Neuronal stem cell (in vitro differentiated cells): ENCODE data around the gene ALPP.

ENCODE experiments used
- DNase-seq: peaks from one replicate; pipeline ENCODE4 v3.0.0-alpha.2; 2013; ENCODE audit warnings: low spot score
- H2AFZ ChIP-seq: one replicate; pipeline ENCODE4 v1.6.1; 2013; ENCODE audit warnings: mild to moderate bottlenecking, low read length, inconsistent platforms
- H2AK5ac ChIP-seq: 2 replicates; pipeline ENCODE4 v1.6.1; 2013; ENCODE audit warnings: low read depth, mild to moderate bottlenecking, inconsistent platforms, low read length, moderate library complexity, mixed read lengths
- H2BK120ac ChIP-seq: 2 replicates; pipeline ENCODE4 v1.6.1; 2013; ENCODE audit warnings: low read depth, mild to moderate bottlenecking, inconsistent platforms, low read length, moderate library complexity, mixed read lengths
- H2BK12ac ChIP-seq: one replicate; pipeline ENCODE4 v1.6.1; 2013; ENCODE audit warnings: low read length, inconsistent platforms
- H2BK15ac ChIP-seq: 2 replicates; pipeline ENCODE4 v1.6.1; 2013; ENCODE audit warnings: mild to moderate bottlenecking, low read length, inconsistent platforms, mixed read lengths
- H2BK5ac ChIP-seq: one replicate; pipeline ENCODE4 v1.6.1; 2013; ENCODE audit warnings: inconsistent platforms, mild to moderate bottlenecking, low read length, moderate library complexity
- H3K14ac ChIP-seq: one replicate; pipeline ENCODE4 v1.6.1; 2013; ENCODE audit warnings: low read length, inconsistent platforms
- H3K18ac ChIP-seq: 2 replicates; pipeline ENCODE4 v1.6.1; 2013; ENCODE audit warnings: low read length, inconsistent platforms
- H3K23ac ChIP-seq: 2 replicates; pipeline ENCODE4 v1.6.1; 2013; ENCODE audit warnings: low read depth, mild to moderate bottlenecking, mixed read lengths, low read length, inconsistent platforms; ENCODE audit not compliant: poor library complexity
- H3K27ac ChIP-seq: replicated peaks from 3 replicates; pipeline ENCODE4 v1.5.1; 2013; ENCODE audit warnings: low read length, inconsistent platforms
- H3K27me3 ChIP-seq, 3 experiments: 2 replicates each; pipeline ENCODE4 v1.6.1; 2013; ENCODE audit warnings: low read length in 3 of 3, mild to moderate bottlenecking in 2 of 3, inconsistent platforms in 1 of 3, low read depth in 1 of 3, mixed read lengths in 1 of 3, moderate library complexity in 1 of 3; ENCODE audit not compliant: control insufficient read depth in 3 of 3, insufficient read depth in 3 of 3
- H3K36me3 ChIP-seq, 2 donors: replicated peaks in 1 of 2; 2 replicates each; pipeline ENCODE4 v1.6.1; 2013; ENCODE audit warnings: low read length in 2 of 2; ENCODE audit not compliant: control insufficient read depth in 2 of 2, insufficient read depth in 2 of 2
- H3K4ac ChIP-seq: 2 replicates; pipeline ENCODE4 v1.6.1; 2013; ENCODE audit warnings: inconsistent platforms, mild to moderate bottlenecking, low read length, moderate library complexity
- H3K4me1 ChIP-seq, 2 donors: 1 replicate in 1 of 2; 2 replicates in 1 of 2; pipeline ENCODE4 v1.6.1; 2013; ENCODE audit warnings: low read length in 2 of 2, low read depth in 1 of 2; ENCODE audit not compliant: control insufficient read depth in 2 of 2, insufficient read depth in 1 of 2
- H3K4me2 ChIP-seq: one replicate; pipeline ENCODE4 v1.6.1; 2013; ENCODE audit warnings: mild to moderate bottlenecking, low read length, inconsistent platforms; ENCODE audit not compliant: insufficient read depth, poor library complexity, severe bottlenecking
- H3K4me3 ChIP-seq, 2 donors: 2 replicates each; pipeline ENCODE4 v1.5.1; 2013; ENCODE audit warnings: low read length in 2 of 2, mild to moderate bottlenecking in 2 of 2, inconsistent platforms in 1 of 2, moderate library complexity in 1 of 2
- H3K79me1 ChIP-seq: one replicate; pipeline ENCODE4 v1.6.1; 2013; ENCODE audit warnings: low read depth, mild to moderate bottlenecking, inconsistent platforms, low read length, moderate library complexity
- H3K9ac ChIP-seq: one replicate; pipeline ENCODE4 v1.6.1; 2013; ENCODE audit warnings: mild to moderate bottlenecking, low read depth, low read length, inconsistent platforms; ENCODE audit not compliant: poor library complexity
- H3K9me3 ChIP-seq, 2 donors: replicated peaks in 1 of 2; 2 replicates each; pipeline versions ENCODE3 to v1.6.1; 2013; ENCODE audit warnings: low read length in 2 of 2, mild to moderate bottlenecking in 2 of 2, inconsistent platforms in 1 of 2, low read depth in 1 of 2, mixed read lengths in 1 of 2, moderate library complexity in 1 of 2; ENCODE audit not compliant: control insufficient read depth in 2 of 2, insufficient read depth in 1 of 2
- H4K8ac ChIP-seq: one replicate; pipeline ENCODE4 v1.6.1; 2013; ENCODE audit warnings: low read depth, mild to moderate bottlenecking, inconsistent platforms, low read length, moderate library complexity
- H4K91ac ChIP-seq: one replicate; pipeline ENCODE4 v1.6.1; 2013; ENCODE audit warnings: low read length, low read depth, mild to moderate bottlenecking, inconsistent platforms; ENCODE audit not compliant: poor library complexity
- WGBS, 2 donors: extraction: QIAGEN DNeasy Blood & Tissue Kit; methylation state at CpG; one replicate each; pipeline ENCODE4 v1.1.7; 2013; ENCODE audit warnings: missing lambda C conversion rate in 2 of 2, mixed read lengths in 1 of 2; ENCODE audit not compliant: insufficient read length in 2 of 2, insufficient replicate concordance in 1 of 2; ENCODE audit errors: extremely low coverage in 2 of 2; 5-methylcytosine and 5-hydroxymethylcytosine counted together

Gene ALPP

GRCh38 chr2:232341739-232342126, 36.8 kb upstream of the ALPP start:
- Histone ChIP-seq H3K4me3 (no peak overlapping the region), H3K27ac (no peak overlapping the region), H2BK120ac (no peak overlapping the region), H3K36me3 (no peaks in the 10 kb centered on the region), H3K79me1 (peaks cover 2% of the 10 kb centered on the region), H4K91ac (no peak overlapping the region), H3K9ac (no peak overlapping the region), H3K4me2 (no peak overlapping the region), H2AK5ac (no peak overlapping the region), H2AFZ (no peak overlapping the region), H3K23ac (no peak overlapping the region), H3K27me3 (no peaks in the 10 kb centered on the region), H2BK5ac (no peak overlapping the region), H3K9me3 (no peaks in the 10 kb centered on the region), H3K14ac (no peak overlapping the region), H3K18ac (no peak overlapping the region), H3K4ac (no peak overlapping the region), H2BK12ac (no peak overlapping the region), H2BK15ac (no peak overlapping the region), H3K4me1 (no peaks in the 10 kb centered on the region), H4K8ac (no peak overlapping the region)
- DNase-seq, result no peak
- WGBS, 2 donors, result no CpG with 5 or more reads among the region's 4 CpGs

GRCh38 chr2:232342635-232343565, 35.7 kb upstream of the ALPP start:
- H3K23ac ChIP-seq, result no peak overlapping the region
- no peak overlapping the region for H2BK5ac ChIP-seq
- H4K8ac ChIP-seq, result no peak overlapping the region
- H2AFZ ChIP-seq, result no peak overlapping the region
- no peaks in the 10 kb centered on the region for H3K27me3 ChIP-seq
- H3K9me3 ChIP-seq, result no peaks in the 10 kb centered on the region
- H3K4me2 ChIP-seq, result no peak overlapping the region
- DNase-seq, result no peak
- peaks cover 2% of the 10 kb centered on the region for H3K79me1 ChIP-seq
- no peak overlapping the region for H4K91ac ChIP-seq
- H3K18ac ChIP-seq, result no peak overlapping the region
- no peaks in the 10 kb centered on the region for H3K4me1 ChIP-seq
- no peak overlapping the region for H2AK5ac ChIP-seq
- no peak overlapping the region for H3K27ac ChIP-seq
- H3K9ac ChIP-seq, result no peak overlapping the region
- H3K4me3 ChIP-seq, result no peak overlapping the region
- no peak overlapping the region for H2BK12ac ChIP-seq
- H2BK120ac ChIP-seq, result no peak overlapping the region
- no peaks in the 10 kb centered on the region for H3K36me3 ChIP-seq
- H2BK15ac ChIP-seq, result no peak overlapping the region
- no peak overlapping the region for H3K14ac ChIP-seq
- no CpG with 5 or more reads among the region's 19 CpGs for WGBS, 2 donors
- H3K4ac ChIP-seq, result no peak overlapping the region

- H3K4me1 ChIP-seq, result no peaks in the 10 kb centered on the region
These were observed 34.7 kb upstream of the ALPP start for GRCh38 chr2:232343821-232344220.

GRCh38 chr2:232345251-232345650, 33.3 kb upstream of the ALPP start:
- Histone ChIP-seq H2AFZ (no peak overlapping the region), H3K9ac (no peak overlapping the region), H3K4me3 (no peak overlapping the region), H2BK15ac (no peak overlapping the region), H3K18ac (no peak overlapping the region), H2BK120ac (no peak overlapping the region), H3K36me3 (no peaks in the 10 kb centered on the region), H3K14ac (no peak overlapping the region), H3K4ac (no peak overlapping the region), H3K79me1 (no peaks in the 10 kb centered on the region), H2BK5ac (no peak overlapping the region), H3K23ac (no peak overlapping the region), H4K8ac (no peak overlapping the region), H3K9me3 (no peaks in the 10 kb centered on the region), H2BK12ac (no peak overlapping the region), H2AK5ac (no peak overlapping the region), H3K4me1 (no peaks in the 10 kb centered on the region), H3K27me3 (peaks cover 0 to 6% (median 0%) of the 10 kb centered on the region in 3 experiments), H4K91ac (no peak overlapping the region), H3K27ac (no peak overlapping the region), H3K4me2 (no peak overlapping the region)
- whole genome bisulfite sequencing, 2 donors, result no CpG with 5 or more reads among the region's 8 CpGs
- DNase-seq, result no peak

More at GRCh38 chr2:232343821-232344220, 34.7 kb upstream of the ALPP start:
- Histone ChIP-seq H3K9ac (no peak overlapping the region), H3K4me2 (no peak overlapping the region), H3K14ac (no peak overlapping the region), H3K79me1 (peaks cover 2% of the 10 kb centered on the region), H3K4me3 (no peak overlapping the region), H4K91ac (no peak overlapping the region), H2AK5ac (no peak overlapping the region), H2BK15ac (no peak overlapping the region), H3K27ac (no peak overlapping the region), H3K9me3 (no peaks in the 10 kb centered on the region), H3K4ac (no peak overlapping the region), H2BK5ac (no peak overlapping the region), H3K23ac (no peak overlapping the region), H4K8ac (no peak overlapping the region), H3K36me3 (no peaks in the 10 kb centered on the region), H2BK120ac (no peak overlapping the region), H3K27me3 (no peaks in the 10 kb centered on the region), H3K18ac (no peak overlapping the region), H2BK12ac (no peak overlapping the region), H2AFZ (no peak overlapping the region)
- WGBS, 2 donors, result no CpG with 5 or more reads among the region's 6 CpGs
- DNase-seq, result no peak
